Measurements from ENCODE around the gene B3GAT1. TPM values are rescaled to one million over a fixed set of nuclear protein-coding genes. Genes with fewer than 3 reads are reported as not detected.

The B3GAT1 gene
- polyA plus RNA-seq, 3 donors: not detected

- no peaks in the 10 kb centered on the region for H3K9me3 ChIP-seq (replicated peaks in 1 of 2; ENCODE audit: control insufficient read depth in 1 of 2, insufficient read depth in 1 of 2, low read length in 2 of 2)
- no peaks in the 10 kb centered on the region for H3K27me3 ChIP-seq (ENCODE audit: control insufficient read depth in 2 of 2, insufficient read depth in 2 of 2, low read length in 2 of 2)
- H2AFZ ChIP-seq (ENCODE audit: insufficient read depth, low read depth, low read length, poor library complexity, severe bottlenecking): no peak overlapping the region
- H3K4me3 ChIP-seq (replicated peaks in 1 of 3; ENCODE audit: low read depth in 2 of 3, low read length in 3 of 3): no peak overlapping the region
- WGBS (ENCODE audit: insufficient coverage): 91% methylated on average over 15 of the region's 15 CpGs
- Mint-ChIP-seq H3K4me1 (peaks cover 6% of the 10 kb centered on the region), H3K4me3 (no peak overlapping the region), H3K9me3 (no peaks in the 10 kb centered on the region), H3K36me3 (no peaks in the 10 kb centered on the region), H3K27me3 (ENCODE audit: low read depth in 3 of 3) (peaks cover 2 to 15% (median 12%) of the 10 kb centered on the region in 3 donors), H3K27ac (no peak overlapping the region)
- no peak overlapping the region for H3K27ac ChIP-seq (ENCODE audit: low read depth in 1 of 2, low read length in 2 of 2)
- no peak for TF ChIP-seq CTCF (IDR thresholded peaks at IDR 0.05)
- H3K4me1 ChIP-seq (ENCODE audit: control insufficient read depth in 1 of 2, insufficient read depth in 2 of 2, low read length in 2 of 2): no peaks in the 10 kb centered on the region
- intact Hi-C loops (cut with micrococcal nuclease): no loop called here
- no peak for DNase-seq
- no peaks in the 10 kb centered on the region for H4K20me1 ChIP-seq (ENCODE audit: insufficient read depth, low read length)
- H3K4me2 ChIP-seq (replicated peaks; ENCODE audit: extremely low read depth, low read length, poor library complexity, severe bottlenecking): no peak overlapping the region
- H3K79me2 ChIP-seq (ENCODE audit: insufficient read depth, low read length): no peaks in the 10 kb centered on the region
- H3K9ac ChIP-seq (ENCODE audit: insufficient read depth, low read length, poor library complexity, severe bottlenecking): no peak overlapping the region
- no peaks in the 10 kb centered on the region for H3K36me3 ChIP-seq (replicated peaks in 1 of 2; ENCODE audit: control insufficient read depth in 1 of 2, insufficient read depth in 2 of 2, low read length in 2 of 2)
Measured at GRCh38 chr11:134385171-134385570, 26.9 kb downstream of the B3GAT1 start.

GRCh38 chr11:134384406-134384805 lies 27.6 kb downstream of the B3GAT1 start:
- TF ChIP-seq CTCF (IDR thresholded peaks at IDR 0.05): no peak
- no peak overlapping the region for H3K4me3 Mint-ChIP-seq
- H3K4me1 Mint-ChIP-seq: peaks cover 6% of the 10 kb centered on the region

More at GRCh38 chr11:134384406-134384805, 27.6 kb downstream of the B3GAT1 start:
- intact Hi-C loops (cut with micrococcal nuclease): no loop called here
- H3K36me3 Mint-ChIP-seq: no peaks in the 10 kb centered on the region
- H3K27ac Mint-ChIP-seq: no peak overlapping the region
- Histone ChIP-seq H2AFZ (ENCODE audit: insufficient read depth, low read depth, low read length, poor library complexity, severe bottlenecking) (no peak overlapping the region), H3K4me3 (replicated peaks in 1 of 3; ENCODE audit: low read depth in 2 of 3, low read length in 3 of 3) (no peak overlapping the region), H3K9ac (ENCODE audit: insufficient read depth, low read length, poor library complexity, severe bottlenecking) (no peak overlapping the region), H3K27me3 (ENCODE audit: control insufficient read depth in 2 of 2, insufficient read depth in 2 of 2, low read length in 2 of 2) (no peaks in the 10 kb centered on the region), H3K27ac (ENCODE audit: low read depth in 1 of 2, low read length in 2 of 2) (no peak overlapping the region), H4K20me1 (ENCODE audit: insufficient read depth, low read length) (no peaks in the 10 kb centered on the region), H3K4me1 (ENCODE audit: control insufficient read depth in 1 of 2, insufficient read depth in 2 of 2, low read length in 2 of 2) (no peaks in the 10 kb centered on the region), H3K36me3 (replicated peaks in 1 of 2; ENCODE audit: control insufficient read depth in 1 of 2, insufficient read depth in 2 of 2, low read length in 2 of 2) (no peaks in the 10 kb centered on the region), H3K79me2 (ENCODE audit: insufficient read depth, low read length) (no peaks in the 10 kb centered on the region), H3K4me2 (replicated peaks; ENCODE audit: extremely low read depth, low read length, poor library complexity, severe bottlenecking) (no peak overlapping the region), H3K9me3 (replicated peaks in 1 of 2; ENCODE audit: control insufficient read depth in 1 of 2, insufficient read depth in 1 of 2, low read length in 2 of 2) (no peaks in the 10 kb centered on the region)
- WGBS (ENCODE audit: insufficient coverage): 71% methylated on average over 11 of the region's 14 CpGs
- H3K27me3 Mint-ChIP-seq (ENCODE audit: low read depth in 3 of 3): peaks cover 2 to 12% (median 12%) of the 10 kb centered on the region in 3 donors
- H3K9me3 Mint-ChIP-seq: no peaks in the 10 kb centered on the region
- no peak for DNase-seq

Data from CD14-positive monocyte (primary cell).